Small intestine (tissue), 7 donors: Measurements from ENCODE around the gene PLCB3. TPM values are rescaled to one million over a fixed set of nuclear protein-coding genes. Genes with fewer than 3 reads are reported as not detected.

Experiments used
- DNase-seq, 2 donors: peaks; one replicate each; pipeline versions ENCODE4 v3.0.0 to v3.0.0-alpha.2; 2013
- FAIRE-seq: peaks from 2 replicates; lab custom pipeline; 2012; peaks lifted over from hg19 to GRCh38; lab: Jason Lieb, UNC
- H3K27ac ChIP-seq, 3 donors: one replicate each; pipeline ENCODE4 v1.5.1; 2013; ENCODE audit warnings: low read length in 2 of 3, mild to moderate bottlenecking in 2 of 3, control low read depth in 1 of 3, inconsistent platforms in 1 of 3, low read depth in 1 of 3, moderate library complexity in 1 of 3
- H3K27me3 ChIP-seq, 3 donors: one replicate each; pipeline ENCODE4 v1.6.1; 2013; ENCODE audit warnings: low read length in 3 of 3, inconsistent platforms in 1 of 3; ENCODE audit not compliant: control insufficient read depth in 3 of 3, insufficient read depth in 3 of 3
- H3K36me3 ChIP-seq, 3 donors: one replicate each; pipeline ENCODE4 v1.6.1; 2013; ENCODE audit warnings: low read length in 3 of 3, inconsistent platforms in 1 of 3, low read depth in 1 of 3, mild to moderate bottlenecking in 1 of 3, moderate library complexity in 1 of 3; ENCODE audit not compliant: control insufficient read depth in 3 of 3, insufficient read depth in 2 of 3
- H3K4me1 ChIP-seq, 3 donors: one replicate each; pipeline ENCODE4 v1.6.1; 2013; ENCODE audit warnings: low read length in 2 of 3, inconsistent platforms in 1 of 3, low read depth in 1 of 3, mild to moderate bottlenecking in 1 of 3, moderate library complexity in 1 of 3; ENCODE audit not compliant: control insufficient read depth in 3 of 3, insufficient read depth in 2 of 3
- H3K4me3 ChIP-seq, 3 donors: one replicate each; pipeline ENCODE4 v1.5.1; 2013; ENCODE audit warnings: low read length in 3 of 3, control low read depth in 1 of 3, inconsistent platforms in 1 of 3, low read depth in 1 of 3, mild to moderate bottlenecking in 1 of 3, moderate library complexity in 1 of 3
- H3K9me3 ChIP-seq, 2 donors: one replicate each; pipeline ENCODE4 v1.6.1; 2013; ENCODE audit warnings: low read depth in 1 of 2, low read length in 1 of 2; ENCODE audit not compliant: control insufficient read depth in 2 of 2, insufficient read depth in 1 of 2
- WGBS, 3 donors: extraction: QIAGEN DNeasy Blood & Tissue Kit; methylation state at CpG; one replicate each; pipeline ENCODE4 v1.1.7; 2013; 5-methylcytosine and 5-hydroxymethylcytosine counted together
- polyA plus RNA-seq, 4 donors: library from polyadenylated mRNA; stranded (reverse) in 3 of 4; unstranded in 1 of 4; fragments of 200-250 nt in 3 of 4; fragments of 120-200 nt in 1 of 4; gene quantifications; one replicate each; pipeline versions ENCODE4 v1.2.1 to v1.2.3, GENCODE V29; 2013
- donor health status: healthy with polysubstance abuse.
- donor health status: control.
- donor health status: control.
- donor health status: Bipolar disorder and iron deficiency.
- donor health status: healthy.

The PLCB3 gene
- polyA plus RNA-seq, 4 donors, result 108 to 191 (median 125) TPM

DNA sequence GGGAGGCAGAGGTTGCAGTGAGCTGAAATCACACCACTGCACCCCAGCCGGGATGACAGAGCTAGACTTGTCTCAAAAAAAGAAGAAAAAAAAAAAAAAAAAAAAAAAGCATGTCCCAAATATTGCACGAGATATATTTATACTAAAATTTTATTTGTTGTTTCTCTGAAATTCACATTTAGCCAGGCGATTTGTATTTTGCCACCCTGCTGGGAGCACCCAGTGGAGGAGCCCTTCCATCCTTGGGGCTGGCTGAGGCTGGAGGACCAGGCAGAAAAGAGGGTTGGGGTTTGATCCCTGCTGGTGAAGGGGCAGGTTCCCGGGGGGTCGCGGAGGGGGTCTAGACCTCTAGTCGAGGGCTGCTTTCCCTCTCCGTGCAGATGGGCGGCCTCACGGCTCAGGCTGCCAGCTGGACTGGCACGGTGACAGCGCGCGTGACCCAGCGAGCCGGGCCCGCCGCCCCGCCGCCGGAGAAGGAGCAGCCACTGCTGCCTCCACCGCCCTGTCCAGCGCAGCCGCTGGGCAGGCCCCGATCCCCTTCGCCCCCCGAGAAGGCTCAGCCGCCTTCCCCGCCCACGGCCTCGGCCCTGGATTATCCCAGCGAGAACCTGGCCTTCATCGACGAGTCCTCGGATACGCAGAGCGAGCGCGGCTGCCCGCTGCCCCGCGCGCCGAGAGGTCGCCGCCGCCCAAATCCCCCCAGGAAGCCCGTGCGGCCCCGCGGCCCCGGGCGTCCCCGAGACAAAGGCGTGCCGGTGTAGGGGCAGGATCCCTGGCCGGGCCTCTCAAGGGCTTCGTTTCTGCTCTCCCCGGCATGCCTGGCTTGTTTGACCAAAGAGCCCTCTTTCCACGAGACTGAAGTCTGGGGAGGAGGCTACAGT lies 47.9 kb downstream of the PLCB3 start:
- H3K9me3 ChIP-seq, result no peaks in the 10 kb centered on the region
- FAIRE-seq, result no peak
- peak in 1 of 2 donors; percentile 56 for DNase-seq
- WGBS, 3 donors, result 2 to 4% (median 2%) methylated on average over 43 to 60 of the region's 60 CpGs
- H3K36me3 ChIP-seq, result no peaks in the 10 kb centered on the region
- peak overlapping the region in 1 of 3 donors; percentile 47 for H3K4me3 ChIP-seq
- peaks cover 0 to 21% (median 5%) of the 10 kb centered on the region in 3 donors for H3K4me1 ChIP-seq
- H3K27ac ChIP-seq, result no peak overlapping the region
- H3K27me3 ChIP-seq, result peaks cover 8 to 79% (median 36%) of the 10 kb centered on the region in 3 donors

DNA sequence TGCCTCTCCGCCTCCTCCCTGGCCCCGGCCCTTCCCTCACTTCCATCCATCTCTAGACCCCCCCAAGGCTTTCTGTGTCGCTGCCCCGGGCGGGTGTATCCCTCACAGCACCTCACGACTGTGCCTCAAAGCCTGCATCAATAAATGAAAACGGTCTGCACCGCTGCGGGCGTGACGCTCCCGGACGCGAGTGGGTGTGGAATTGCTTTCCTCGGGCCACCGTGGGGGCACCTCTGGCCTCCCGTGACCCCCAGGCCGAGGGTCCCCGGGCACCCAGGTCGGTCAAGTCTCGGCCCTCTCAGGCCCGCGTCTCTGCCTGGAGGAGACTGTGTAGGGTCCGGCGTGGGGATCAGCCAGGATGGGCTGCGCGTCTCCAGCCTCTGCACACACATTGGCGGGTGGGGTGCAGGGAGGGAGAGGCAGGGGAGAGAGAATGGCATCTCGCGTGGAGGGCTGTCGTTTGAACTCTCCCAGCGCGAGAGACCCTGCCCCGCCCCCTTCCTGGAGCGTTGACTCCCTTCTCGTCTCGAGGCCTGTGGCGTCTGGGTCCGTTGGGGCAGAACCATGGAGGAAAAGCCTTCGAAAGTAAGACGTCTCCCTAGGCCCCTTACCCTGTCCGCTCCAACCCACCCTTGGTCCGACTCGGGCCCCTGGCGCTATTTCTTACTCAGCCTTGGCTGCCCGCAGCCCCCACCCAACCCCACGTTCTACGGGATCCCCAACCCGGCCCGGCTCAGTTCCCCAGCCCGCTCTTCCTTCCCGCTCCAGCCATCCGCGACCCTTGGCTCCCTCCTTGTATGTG lies 48.7 kb downstream of the PLCB3 start, which contains the start of gene CATSPERZ:
CATSPERZ (plus strand) TSS at position 512 of the 802 bp plus-strand sequence; CDS start at position 565, 53 bp downstream.
- 2 to 7% (median 4%) methylated on average over 45 to 54 of the region's 54 CpGs for WGBS, 3 donors
- Histone ChIP-seq H3K4me3 (peak within 1 kb of the TSS in 2 of 3 donors; percentile 0 to 47), H3K27ac (no peak within 1 kb of the TSS), H3K4me1 (peaks cover 0 to 27% (median 5%) of the 10 kb centered on the region in 3 donors), H3K27me3 (peaks cover 8 to 71% (median 31%) of the 10 kb centered on the region in 3 donors), H3K9me3 (no peaks in the 10 kb centered on the region), H3K36me3 (no peaks in the 10 kb centered on the region)
- FAIRE-seq (no peak), DNase-seq (peak; percentile 36 to 42)

DNA sequence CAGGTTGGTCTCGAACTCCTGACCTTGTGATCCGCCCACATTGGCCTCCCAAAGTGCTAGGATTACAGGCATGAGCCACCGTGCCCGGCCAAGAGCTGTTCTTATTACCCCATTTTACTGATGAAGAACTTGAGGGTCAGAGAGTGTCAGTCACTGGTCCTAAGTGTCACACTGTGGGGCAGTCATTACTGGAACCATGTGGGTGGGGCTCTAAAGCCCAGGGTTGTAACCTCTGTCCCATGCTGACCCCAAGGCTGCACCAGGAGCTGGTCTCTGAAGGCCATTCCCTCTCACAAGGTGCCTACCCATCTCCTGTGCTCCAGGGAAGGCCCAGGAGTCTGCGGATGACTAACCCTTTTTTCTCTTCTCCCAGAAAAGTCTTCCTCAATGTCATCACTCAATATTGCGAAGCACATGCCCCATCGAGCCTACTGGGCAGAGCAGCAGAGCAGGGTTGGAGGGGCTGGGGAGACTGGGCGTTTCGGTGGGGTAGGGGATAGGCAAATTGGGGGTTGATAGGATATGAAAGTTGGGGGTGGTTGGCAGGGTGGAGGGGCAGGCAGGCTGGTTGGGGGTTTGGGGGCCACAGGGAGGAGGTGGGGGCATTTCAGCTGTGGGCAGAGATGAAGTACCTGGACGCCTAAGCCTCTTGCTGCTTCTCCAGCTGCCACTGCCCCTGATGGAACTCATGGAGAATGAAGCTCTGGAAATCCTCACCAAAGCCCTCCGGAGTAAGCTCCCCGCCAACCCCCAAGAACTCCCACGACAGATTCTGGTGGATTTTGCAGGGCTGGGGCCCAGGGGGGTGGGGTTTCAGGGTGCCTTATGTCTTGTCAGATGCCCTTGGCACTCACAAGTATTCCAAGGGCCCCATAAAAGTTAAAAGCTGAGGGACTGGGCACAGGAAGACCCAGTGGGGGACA lies 52.0 kb downstream of the PLCB3 start:
- Histone ChIP-seq H3K4me1 (peaks cover 0 to 42% (median 5%) of the 10 kb centered on the region in 3 donors), H3K9me3 (no peaks in the 10 kb centered on the region), H3K27me3 (peaks cover 3 to 38% (median 8%) of the 10 kb centered on the region in 3 donors), H3K4me3 (no peak overlapping the region), H3K36me3 (peaks cover 0 to 20% (median 0%) of the 10 kb centered on the region in 3 donors), H3K27ac (peak overlapping the region in 2 of 3 donors; percentile 98)
- WGBS, 3 donors, result 77 to 86% (median 81%) methylated on average over 12 to 13 of the region's 13 CpGs
- FAIRE-seq (no peak), DNase-seq (no peak)

DNA sequence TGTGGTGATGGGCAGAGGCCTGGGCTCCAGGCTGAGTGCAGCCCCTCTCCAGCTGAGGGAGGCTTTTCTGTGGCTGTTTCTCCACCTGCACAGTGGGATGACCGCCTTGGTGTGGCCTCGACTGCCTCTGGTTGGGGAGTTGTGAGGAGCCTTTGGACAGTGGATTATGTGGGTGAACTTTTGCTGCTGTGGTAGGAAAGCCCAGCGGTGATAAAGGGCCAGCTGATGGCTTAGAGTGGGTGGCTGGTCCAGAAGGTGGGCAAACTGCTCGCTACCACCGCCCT lies 52.6 kb downstream of the PLCB3 start:
- H3K9me3 ChIP-seq, result no peaks in the 10 kb centered on the region
- peaks cover 3 to 32% (median 7%) of the 10 kb centered on the region in 3 donors for H3K27me3 ChIP-seq
- peaks cover 0 to 22% (median 0%) of the 10 kb centered on the region in 3 donors for H3K36me3 ChIP-seq
- no peak for FAIRE-seq
- no peak for DNase-seq
- peak overlapping the region; percentile 95 to 98 (median 98) for H3K27ac ChIP-seq
- peaks cover 0 to 42% (median 5%) of the 10 kb centered on the region in 3 donors for H3K4me1 ChIP-seq
- peak overlapping the region in 2 of 3 donors; percentile 49 to 79 for H3K4me3 ChIP-seq
- WGBS, 3 donors, result 38 to 48% (median 39%) methylated on average over 4 to 5 of the region's 5 CpGs

DNA sequence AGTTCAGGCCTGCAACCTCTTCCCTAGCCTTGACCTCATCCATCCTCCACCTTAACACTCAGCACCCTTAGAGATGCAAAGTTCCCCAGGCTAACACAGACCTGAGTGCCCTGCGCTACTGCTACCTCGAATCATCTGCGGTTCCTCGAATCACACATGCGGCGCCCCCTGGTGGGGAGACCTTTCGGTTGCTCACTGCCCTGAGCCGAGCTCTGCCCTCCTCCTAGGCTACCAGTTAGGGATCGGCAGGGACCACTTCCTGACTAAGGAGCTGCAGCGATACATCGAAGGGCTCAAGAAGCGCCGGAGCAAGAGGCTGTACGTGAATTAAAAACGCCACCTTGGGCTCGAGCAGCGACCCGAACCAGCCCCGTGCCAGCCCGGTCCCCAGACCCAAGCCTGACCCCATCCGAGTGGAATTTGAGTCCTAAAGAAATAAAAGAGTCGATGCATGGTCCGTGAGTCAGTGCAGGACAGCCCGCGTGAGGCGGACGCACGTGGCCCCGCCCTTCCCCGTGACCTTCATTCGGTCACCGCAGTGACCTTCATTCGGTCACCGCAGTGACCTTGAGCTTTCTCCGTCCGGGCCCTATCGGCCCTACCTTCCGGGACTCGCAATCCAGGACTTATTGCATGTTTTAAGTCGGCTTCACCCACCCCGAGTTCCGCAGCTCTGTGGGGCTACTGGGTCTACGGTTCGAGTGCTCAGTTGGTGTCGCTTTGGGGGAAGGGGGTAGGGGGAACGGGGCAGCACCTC lies 53.2 kb downstream of the PLCB3 start:
- Histone ChIP-seq H3K27ac (peak overlapping the region; percentile 95 to 98 (median 98)), H3K9me3 (no peaks in the 10 kb centered on the region), H3K4me3 (peak overlapping the region; percentile 49 to 79 (median 50)), H3K36me3 (peaks cover 0 to 25% (median 0%) of the 10 kb centered on the region in 3 donors), H3K4me1 (peaks cover 0 to 42% (median 5%) of the 10 kb centered on the region in 3 donors), H3K27me3 (peaks cover under 1 to 27% (median 6%) of the 10 kb centered on the region in 3 donors)
- DNase-seq (peak; percentile 93 to 95), FAIRE-seq (no peak)
- 0 to 1% (median 1%) methylated on average over 45 to 46 of the region's 46 CpGs for WGBS, 3 donors

DNA sequence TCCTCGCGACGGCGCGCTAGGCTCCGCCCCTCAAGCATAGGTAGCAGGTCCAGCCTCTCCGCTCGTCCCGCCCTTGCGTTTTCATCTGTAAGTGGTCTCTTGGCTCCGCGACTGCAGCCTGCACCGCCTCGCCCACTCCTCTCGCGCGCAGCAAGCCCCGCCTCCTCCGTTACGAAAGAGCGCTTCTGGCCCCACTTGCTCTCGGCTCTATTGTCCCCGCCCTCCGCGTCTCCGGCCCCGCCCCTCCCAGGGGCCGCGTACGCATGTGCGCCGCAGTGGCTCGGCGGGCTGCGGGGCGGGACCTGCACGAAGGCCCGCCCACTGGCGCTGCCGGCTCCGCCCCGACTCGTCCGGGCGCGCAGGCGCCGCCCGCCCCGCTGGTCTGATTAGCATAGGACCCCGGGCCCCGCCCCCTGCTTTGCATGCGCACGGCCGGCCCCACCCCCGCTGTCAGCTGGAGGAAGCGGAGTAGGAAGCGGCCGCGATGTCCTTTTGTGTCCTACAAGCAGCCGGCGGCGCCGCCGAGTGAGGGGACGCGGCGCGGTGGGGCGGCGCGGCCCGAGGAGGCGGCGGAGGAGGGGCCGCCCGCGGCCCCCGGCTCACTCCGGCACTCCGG lies 53.9 kb downstream of the PLCB3 start, which contains the start of gene ESRRA:
ESRRA (plus strand) TSS at position 450 of the 616 bp plus-strand sequence. CDS start 1,656 bp downstream, outside the sequence.
- peak within 1 kb of the TSS; percentile 50 to 93 (median 79) for H3K4me3 ChIP-seq
- H3K27ac ChIP-seq, result peak within 1 kb of the TSS; percentile 97 to 98 (median 98)
- H3K36me3 ChIP-seq, result peaks cover 0 to 25% (median 0%) of the 10 kb centered on the region in 3 donors
- peaks cover 0 to 20% (median 0%) of the 10 kb centered on the region in 3 donors for H3K27me3 ChIP-seq
- peaks cover 0 to 35% (median 2%) of the 10 kb centered on the region in 3 donors for H3K4me1 ChIP-seq
- 0 to 2% (median 1%) methylated on average over 48 to 81 of the region's 81 CpGs for WGBS, 3 donors
- FAIRE-seq (no peak), DNase-seq (peak; percentile 99 to 100)
- H3K9me3 ChIP-seq, result no peaks in the 10 kb centered on the region
